Dendritic cell treated with granulocyte-macrophage colony-stimulating factor and Interleukin-4, amounts not matched to agents 40 ng/mL and 50 ng/mL, for 4 days (primary cell): ENCODE measurements around the gene LRCOL1.

ENCODE experiments used
- H3K27ac Mint-ChIP-seq: one replicate; pipeline ENCODE4 v1.8.0; 2022; ENCODE audit warnings: mild to moderate bottlenecking, mixed read lengths
- H3K27me3 Mint-ChIP-seq: one replicate; pipeline ENCODE4 v1.8.0; 2022; ENCODE audit warnings: mild to moderate bottlenecking, mixed read lengths
- H3K36me3 Mint-ChIP-seq: one replicate; pipeline ENCODE4 v1.8.0; 2022; ENCODE audit warnings: low read depth, mixed read lengths
- H3K4me1 Mint-ChIP-seq: one replicate; pipeline ENCODE4 v1.8.0; 2022; ENCODE audit warnings: low read depth, mixed read lengths
- H3K4me3 Mint-ChIP-seq: one replicate; pipeline ENCODE4 v1.8.0; 2022; ENCODE audit warnings: mild to moderate bottlenecking, moderate library complexity, mixed read lengths
- H3K9me3 Mint-ChIP-seq: one replicate; pipeline ENCODE4 v1.8.0; 2022; ENCODE audit warnings: mixed read lengths
- intact Hi-C: fragments of 100-400 bp; cut with micrococcal nuclease; formaldehyde crosslinking; loops from one replicate; pipeline ENCODE4 v1.15.0; 2022

LRCOL1 gene

DNA sequence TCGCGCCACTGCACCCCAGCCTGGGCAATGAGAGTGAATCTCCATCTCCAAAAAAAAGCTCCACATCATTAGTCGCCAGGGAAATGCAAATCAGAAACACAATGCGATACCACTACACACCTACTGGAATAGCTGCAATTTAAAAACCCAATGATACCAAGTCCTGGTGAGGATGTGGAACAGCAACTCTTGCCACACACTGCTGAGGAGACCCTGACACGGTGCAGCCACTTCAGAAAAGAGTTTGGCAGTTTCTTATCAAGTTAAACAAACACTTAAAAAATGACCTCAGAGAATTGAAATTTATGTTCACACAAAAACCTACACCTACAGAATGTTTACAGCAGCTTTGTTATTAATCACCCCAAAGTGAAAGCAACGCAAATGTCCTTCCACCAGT lies 20.3 kb upstream of the LRCOL1 start:
- intact Hi-C loops, result no loop called here
- Mint-ChIP-seq H3K36me3 (peaks cover 81% of the 10 kb centered on the region), H3K4me1 (no peaks in the 10 kb centered on the region), H3K4me3 (no peak overlapping the region), H3K27ac (no peak overlapping the region), H3K27me3 (no peaks in the 10 kb centered on the region), H3K9me3 (no peaks in the 10 kb centered on the region)

DNA sequence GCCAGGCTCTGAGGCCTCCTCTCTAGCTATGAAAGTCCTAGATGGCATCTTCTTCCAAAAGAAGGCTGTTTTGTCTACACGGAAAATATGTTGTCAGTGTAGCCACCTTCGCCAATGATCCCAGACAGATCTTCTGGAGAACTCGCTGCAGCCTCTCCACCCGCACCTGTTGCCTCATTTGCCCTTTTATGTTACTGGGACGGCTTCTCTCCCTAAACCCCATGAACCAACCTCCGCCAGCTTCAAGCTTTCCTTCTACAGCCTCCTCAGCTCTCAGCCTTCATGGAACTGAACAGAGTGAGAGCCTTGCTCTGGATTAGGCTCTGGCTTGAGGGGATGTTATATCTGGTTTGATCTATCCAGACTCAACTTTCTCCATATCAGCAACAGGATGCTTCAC lies 18.9 kb upstream of the LRCOL1 start:
- Mint-ChIP-seq H3K27me3 (no peaks in the 10 kb centered on the region), H3K36me3 (peaks cover 81% of the 10 kb centered on the region), H3K9me3 (no peaks in the 10 kb centered on the region), H3K4me3 (no peak overlapping the region), H3K27ac (no peak overlapping the region), H3K4me1 (no peaks in the 10 kb centered on the region)
- intact Hi-C loops, result no loop called here

DNA sequence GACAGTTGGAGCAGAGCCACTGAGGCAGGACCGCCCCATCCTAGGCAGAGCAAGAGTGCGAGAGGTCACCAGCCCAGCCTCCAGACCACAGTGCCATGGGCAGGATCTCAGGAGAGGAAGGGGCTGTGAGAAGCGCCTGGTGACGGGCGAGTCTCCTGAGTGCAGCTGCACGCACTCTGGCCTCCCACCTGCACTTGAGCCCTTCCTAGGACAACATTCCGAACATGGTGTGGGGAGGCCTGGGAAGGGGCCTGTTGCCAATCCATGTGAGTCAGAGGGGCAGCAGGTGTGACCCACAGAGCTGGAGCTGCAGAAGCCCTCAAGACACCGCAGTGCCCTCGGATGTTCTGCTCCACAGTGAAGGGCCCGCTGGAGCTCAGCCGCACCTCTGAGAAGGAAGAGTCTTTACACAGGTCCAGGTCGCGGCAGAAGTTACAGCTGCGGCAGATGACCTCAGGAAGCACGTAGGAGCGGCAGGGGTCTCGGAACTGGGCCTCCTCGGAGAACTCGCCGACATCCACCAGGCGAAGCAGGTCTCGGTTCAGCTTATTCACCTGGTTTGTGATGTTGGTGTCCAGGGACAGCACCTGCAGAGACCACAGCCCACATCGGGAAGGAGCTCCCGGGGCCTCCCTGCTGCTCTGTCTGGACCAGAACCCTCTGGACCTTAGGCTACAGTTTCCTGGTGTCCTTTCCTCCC lies 15.5 kb upstream of the LRCOL1 start:
- peaks cover 10% of the 10 kb centered on the region for H3K27me3 Mint-ChIP-seq
- intact Hi-C loops, result no loop called here

DNA sequence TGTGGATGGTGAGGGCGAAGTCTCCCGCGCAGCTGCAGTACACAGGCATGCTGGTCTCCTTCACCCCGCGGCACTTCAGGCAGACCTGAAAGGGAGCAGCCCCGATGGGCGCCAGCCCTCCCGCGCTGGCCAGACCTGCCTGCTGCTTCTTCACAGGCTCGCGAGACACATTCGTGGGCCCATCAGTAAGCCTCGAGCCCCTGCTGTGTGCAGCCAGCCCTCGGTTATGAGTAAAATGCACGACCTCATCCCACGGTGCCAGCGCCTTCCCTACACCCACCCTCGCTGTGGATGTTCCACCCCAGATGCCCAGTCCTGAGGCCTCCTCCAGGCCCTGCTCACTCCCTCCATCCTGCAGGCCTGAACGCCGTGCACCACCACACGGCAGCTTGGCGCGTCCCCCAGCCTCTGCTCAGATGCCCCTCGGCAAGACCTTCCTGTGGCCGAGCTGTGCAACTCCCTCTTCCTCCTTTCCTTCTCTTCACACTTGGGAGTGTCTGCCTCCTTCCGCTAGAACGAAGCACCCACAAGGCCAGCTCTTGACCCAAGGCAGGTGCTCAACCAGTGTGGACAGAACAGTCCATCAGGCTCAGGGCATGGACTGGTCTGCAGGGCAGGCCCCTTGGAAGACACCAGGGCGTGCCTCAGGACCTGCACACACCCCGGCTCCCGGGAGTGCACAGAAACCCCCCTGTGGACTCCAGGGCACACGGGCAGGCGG lies 14.7 kb upstream of the LRCOL1 start:
- peaks cover 43% of the 10 kb centered on the region for H3K36me3 Mint-ChIP-seq
- H3K27ac Mint-ChIP-seq, result no peak overlapping the region
- H3K4me1 Mint-ChIP-seq, result peaks cover 6% of the 10 kb centered on the region
- peaks cover 18% of the 10 kb centered on the region for H3K27me3 Mint-ChIP-seq
- intact Hi-C loops, result no loop called here
- H3K9me3 Mint-ChIP-seq, result no peaks in the 10 kb centered on the region
- H3K4me3 Mint-ChIP-seq, result no peak overlapping the region

More for the DNA sequence above, 15.5 kb upstream of the LRCOL1 start:
- no peaks in the 10 kb centered on the region for H3K9me3 Mint-ChIP-seq
- H3K4me1 Mint-ChIP-seq, result peaks cover 6% of the 10 kb centered on the region
- H3K36me3 Mint-ChIP-seq, result peaks cover 52% of the 10 kb centered on the region
- H3K27ac Mint-ChIP-seq, result no peak overlapping the region
- H3K4me3 Mint-ChIP-seq, result no peak overlapping the region

DNA sequence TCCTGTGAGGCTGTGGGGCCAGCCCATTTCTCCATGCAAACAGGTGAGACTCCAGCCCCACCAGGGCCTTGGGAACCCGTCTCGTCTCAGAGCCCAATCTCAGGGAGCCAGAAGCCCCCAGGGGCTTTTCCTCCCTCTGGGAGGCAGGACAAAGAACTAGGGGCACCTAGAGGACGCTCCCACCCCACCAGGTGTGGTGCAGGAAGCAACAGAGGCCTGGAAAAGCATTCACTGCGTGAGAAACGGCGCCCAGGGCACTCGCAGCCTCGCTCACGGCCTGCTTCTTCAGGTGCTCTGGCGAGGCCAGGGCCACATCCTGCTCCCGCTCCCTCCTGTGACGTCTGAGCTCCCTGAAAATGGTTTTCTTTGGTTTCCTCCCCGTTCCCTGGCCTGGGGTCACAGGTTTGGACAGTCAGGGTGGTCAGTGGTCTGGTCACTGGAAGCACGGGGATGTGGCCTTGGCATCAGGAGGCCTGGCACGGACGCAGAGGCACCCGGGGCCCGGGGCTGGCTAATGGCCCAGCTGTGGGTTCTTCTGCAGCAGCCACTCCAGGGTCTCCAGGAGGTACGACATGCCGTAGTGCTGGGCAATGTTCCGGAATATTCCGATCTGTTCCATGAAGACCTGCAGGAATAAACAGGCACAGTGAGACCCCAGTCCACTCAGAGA lies 13.9 kb upstream of the LRCOL1 start:
- intact Hi-C loops, result no loop called here
- Mint-ChIP-seq H3K4me3 (no peak overlapping the region), H3K27ac (no peak overlapping the region), H3K4me1 (peaks cover 6% of the 10 kb centered on the region), H3K36me3 (peaks cover 36% of the 10 kb centered on the region), H3K9me3 (no peaks in the 10 kb centered on the region), H3K27me3 (peaks cover 26% of the 10 kb centered on the region)

DNA sequence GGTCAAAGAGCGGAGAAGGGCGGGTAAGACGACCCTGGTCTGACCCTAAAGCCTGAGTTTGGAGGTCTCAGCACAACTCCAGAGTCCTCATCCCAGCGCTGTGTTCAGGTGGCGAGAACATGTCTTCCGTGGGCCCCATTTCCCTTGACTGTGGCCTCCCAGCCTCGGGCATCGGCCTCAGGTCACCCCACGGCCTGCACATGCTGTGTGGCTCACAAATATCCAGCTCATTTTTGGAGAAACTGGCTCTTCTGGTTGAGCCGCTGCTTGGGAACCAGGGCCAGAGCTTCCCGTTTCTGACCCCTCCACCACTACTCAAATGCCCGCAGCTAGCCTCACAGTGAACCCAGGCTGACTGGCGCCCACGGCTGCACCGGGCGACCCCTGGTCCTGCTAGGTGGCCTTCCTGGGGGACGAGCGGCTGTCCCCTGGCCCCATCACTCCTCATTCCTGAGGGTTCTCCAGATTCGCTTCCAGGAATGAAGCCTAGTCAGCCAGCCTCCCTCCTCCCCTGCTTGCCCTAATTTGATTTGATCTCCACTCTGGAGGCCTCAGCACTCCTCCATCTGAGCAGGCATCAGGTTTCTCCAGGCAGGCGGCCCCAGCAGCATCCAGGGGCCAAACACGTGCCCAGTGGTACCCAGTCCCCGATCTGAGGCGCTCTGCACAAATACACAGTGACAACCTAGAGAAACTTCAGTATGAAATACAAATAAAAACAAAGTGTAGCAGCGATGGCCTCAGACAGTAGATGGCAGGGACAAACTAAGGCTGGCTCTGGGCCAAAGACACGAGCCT lies 12.9 kb upstream of the LRCOL1 start:
- Mint-ChIP-seq H3K9me3 (no peaks in the 10 kb centered on the region), H3K4me3 (no peak overlapping the region), H3K27ac (no peak overlapping the region), H3K36me3 (peaks cover 27% of the 10 kb centered on the region), H3K4me1 (peaks cover 6% of the 10 kb centered on the region), H3K27me3 (peaks cover 28% of the 10 kb centered on the region)
- intact Hi-C loops, result no loop called here

DNA sequence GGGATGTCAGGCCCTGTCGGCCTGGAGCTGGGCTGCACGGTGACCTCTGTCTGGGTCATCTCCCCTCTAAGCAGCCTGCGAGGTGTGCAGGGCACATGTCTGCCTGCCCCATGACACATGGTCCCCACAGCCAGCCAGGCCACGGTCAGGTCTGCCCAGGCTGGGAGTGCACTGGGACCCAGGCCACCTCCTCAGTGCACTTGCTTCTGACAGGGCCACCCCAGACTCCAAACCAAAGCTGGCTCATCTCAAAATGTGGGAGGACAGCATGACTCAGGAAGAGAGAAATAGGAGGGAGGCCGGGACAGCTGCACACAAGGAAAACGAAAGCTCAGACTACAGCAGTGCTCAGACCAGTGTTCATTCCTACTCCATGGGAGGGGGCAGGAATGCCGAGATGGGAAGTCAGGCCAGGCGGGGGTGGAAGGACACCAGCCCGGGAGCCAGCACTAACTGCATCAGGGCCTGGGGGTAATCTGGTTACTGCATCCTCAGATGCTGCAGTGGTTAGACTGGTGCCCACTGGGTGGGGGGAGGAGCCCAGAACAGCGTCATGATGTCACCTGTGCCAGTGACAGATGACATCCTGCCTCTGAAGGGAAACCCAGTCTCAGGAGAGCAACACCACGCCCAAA lies 12.2 kb upstream of the LRCOL1 start:
- H3K4me3 Mint-ChIP-seq, result no peak overlapping the region
- peaks cover 30% of the 10 kb centered on the region for H3K36me3 Mint-ChIP-seq
- intact Hi-C loops, result no loop called here
- H3K4me1 Mint-ChIP-seq, result peaks cover 6% of the 10 kb centered on the region
- no peak overlapping the region for H3K27ac Mint-ChIP-seq
- peaks cover 6% of the 10 kb centered on the region for H3K9me3 Mint-ChIP-seq
- H3K27me3 Mint-ChIP-seq, result peaks cover 35% of the 10 kb centered on the region

DNA sequence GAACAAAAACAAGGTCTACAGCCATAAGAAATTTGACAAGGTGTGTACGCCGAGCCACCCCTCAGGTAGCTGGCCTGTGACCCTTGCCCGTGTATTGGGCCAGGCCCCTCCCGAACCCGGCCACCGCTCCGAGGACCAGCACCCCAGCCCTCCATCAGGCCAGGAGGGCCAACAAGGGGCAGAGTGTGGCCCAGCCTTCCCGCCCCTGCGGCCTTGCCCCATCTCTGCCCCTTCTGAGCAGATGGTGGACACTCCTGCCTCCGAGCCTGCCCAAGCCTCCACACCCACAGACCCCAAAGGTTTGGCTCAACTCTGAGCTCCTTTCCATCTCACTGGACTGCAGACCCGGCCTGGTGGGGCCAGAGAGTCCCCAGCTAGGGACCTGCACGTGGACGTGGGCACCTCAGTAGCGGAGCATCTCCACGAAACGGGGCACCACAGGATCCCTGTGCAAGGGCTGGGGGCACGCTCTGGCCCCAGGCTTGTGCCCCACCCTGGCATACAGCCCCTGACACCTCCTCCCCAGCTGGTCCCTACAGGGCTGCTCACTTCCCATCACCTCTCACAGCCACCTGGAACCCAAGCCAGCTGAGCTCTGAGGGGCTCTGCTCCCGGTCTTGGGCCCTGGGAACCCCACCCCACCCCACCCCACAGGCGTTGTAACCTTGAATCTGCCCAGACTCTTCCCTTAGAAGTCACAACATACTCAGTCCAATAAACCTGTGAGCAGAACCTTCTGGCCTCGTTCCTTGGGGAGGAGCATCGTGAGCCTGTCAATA lies 11.5 kb upstream of the LRCOL1 start:
- H3K4me1 Mint-ChIP-seq, result peaks cover 6% of the 10 kb centered on the region
- no peak overlapping the region for H3K4me3 Mint-ChIP-seq
- H3K27me3 Mint-ChIP-seq, result peaks cover 40% of the 10 kb centered on the region
- H3K36me3 Mint-ChIP-seq, result peaks cover 31% of the 10 kb centered on the region
- intact Hi-C loops, result no loop called here
- H3K9me3 Mint-ChIP-seq, result peaks cover 13% of the 10 kb centered on the region
- H3K27ac Mint-ChIP-seq, result no peak overlapping the region

DNA sequence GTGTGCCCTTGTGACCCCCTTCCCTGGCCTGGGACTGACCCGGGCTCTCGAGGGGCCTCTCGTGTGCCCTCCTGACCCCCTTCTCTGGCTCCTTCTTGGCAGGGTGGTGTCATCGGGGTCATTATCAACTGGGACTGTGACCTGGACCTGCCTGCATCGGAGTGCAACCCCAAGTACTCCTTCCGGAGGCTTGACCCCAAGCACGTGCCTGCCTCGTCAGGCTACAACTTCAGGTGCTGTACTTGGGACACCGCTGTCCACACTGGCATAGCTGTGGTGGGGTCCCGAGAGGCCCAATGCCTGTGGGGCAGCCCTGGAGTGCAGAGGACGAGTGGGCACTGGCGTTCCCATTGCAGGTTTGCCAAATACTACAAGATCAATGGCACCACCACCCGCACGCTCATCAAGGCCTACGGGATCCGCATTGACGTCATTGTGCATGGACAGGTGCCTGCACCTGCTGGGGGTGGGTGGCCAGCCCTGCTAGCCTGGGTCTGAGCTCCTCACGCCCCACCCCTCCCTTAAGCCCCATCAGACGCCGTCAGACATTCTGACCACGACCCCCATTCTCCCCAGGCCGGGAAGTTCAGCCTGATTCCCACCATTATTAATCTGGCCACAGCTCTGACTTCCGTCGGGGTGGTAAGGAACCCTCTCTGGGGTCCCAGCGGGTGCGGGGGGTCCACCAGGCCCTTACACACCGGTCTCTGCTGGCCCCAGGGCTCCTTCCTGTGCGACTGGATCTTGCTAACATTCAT lies 10.7 kb upstream of the LRCOL1 start:
- peaks cover 48% of the 10 kb centered on the region for H3K27me3 Mint-ChIP-seq
- peaks cover 6% of the 10 kb centered on the region for H3K4me1 Mint-ChIP-seq
- no peak overlapping the region for H3K4me3 Mint-ChIP-seq
- H3K36me3 Mint-ChIP-seq, result peaks cover 26% of the 10 kb centered on the region
- no peak overlapping the region for H3K27ac Mint-ChIP-seq
- intact Hi-C loops, result no loop called here
- H3K9me3 Mint-ChIP-seq, result peaks cover 20% of the 10 kb centered on the region

DNA sequence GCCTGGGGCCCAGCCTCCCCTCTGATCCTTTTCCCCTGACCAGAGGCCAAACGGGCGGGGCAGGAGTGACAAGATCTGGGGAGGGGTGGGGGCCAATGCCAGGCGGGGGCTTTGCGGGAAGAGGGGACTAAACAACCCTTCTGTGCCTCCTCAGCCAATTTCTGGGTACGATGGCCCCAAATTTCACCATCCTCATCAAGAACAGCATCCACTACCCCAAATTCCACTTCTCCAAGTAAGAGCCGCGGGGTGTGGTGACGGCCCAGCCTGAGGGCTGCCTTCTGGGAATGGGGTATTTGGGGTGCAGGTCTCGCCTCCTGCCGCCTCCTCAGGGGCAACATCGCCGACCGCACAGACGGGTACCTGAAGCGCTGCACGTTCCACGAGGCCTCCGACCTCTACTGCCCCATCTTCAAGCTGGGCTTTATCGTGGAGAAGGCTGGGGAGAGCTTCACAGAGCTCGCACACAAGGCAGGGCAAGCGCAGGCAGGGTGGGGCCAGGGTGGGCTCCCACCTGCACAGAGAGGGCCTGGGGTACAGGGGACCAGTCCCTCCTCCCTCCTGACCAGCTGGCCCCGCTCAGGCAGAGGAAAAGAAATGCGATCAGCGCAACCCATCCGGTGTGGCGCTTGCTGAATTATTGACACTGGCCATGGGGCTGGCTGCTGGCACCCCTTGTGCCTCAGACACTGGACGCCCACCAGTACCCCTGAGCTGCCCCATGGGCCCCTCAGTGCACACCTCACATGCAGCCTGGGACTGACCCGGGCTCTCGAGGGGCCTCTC lies 9.9 kb upstream of the LRCOL1 start:
- intact Hi-C loops, result no loop called here
- H3K4me1 Mint-ChIP-seq, result peaks cover 6% of the 10 kb centered on the region
- peaks cover 19% of the 10 kb centered on the region for H3K36me3 Mint-ChIP-seq
- H3K27me3 Mint-ChIP-seq, result peaks cover 56% of the 10 kb centered on the region
- no peak overlapping the region for H3K4me3 Mint-ChIP-seq
- H3K9me3 Mint-ChIP-seq, result peaks cover 20% of the 10 kb centered on the region
- H3K27ac Mint-ChIP-seq, result no peak overlapping the region

DNA sequence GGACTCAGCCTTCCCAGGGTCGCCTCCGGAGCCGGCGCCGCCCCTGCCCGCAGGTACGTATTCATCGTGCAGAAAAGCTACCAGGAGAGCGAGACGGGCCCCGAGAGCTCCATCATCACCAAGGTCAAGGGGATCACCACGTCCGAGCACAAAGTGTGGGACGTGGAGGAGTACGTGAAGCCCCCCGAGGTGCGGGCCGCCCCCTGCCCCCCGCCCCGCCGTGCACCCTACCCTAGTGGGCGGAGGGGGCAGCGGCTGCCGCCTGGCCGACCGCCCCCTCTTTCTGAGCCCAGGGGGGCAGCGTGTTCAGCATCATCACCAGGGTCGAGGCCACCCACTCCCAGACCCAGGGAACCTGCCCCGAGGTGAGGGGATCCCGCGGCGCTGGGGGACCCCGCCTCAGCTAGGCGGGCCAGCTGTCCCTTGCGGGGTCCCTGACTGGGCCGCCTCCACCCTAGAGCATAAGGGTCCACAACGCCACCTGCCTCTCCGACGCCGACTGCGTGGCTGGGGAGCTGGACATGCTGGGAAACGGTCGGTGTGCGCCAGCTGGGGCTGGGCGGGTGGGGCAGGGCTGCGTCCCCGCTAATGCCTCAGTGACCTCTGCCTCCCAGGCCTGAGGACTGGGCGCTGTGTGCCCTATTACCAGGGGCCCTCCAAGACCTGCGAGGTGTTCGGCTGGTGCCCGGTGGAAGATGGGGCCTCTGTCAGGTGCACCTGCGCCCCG lies 9.2 kb upstream of the LRCOL1 start:
- intact Hi-C loops, result no loop called here
- Mint-ChIP-seq H3K27me3 (peaks cover 63% of the 10 kb centered on the region), H3K36me3 (peaks cover 11% of the 10 kb centered on the region), H3K4me3 (no peak overlapping the region), H3K4me1 (peaks cover 11% of the 10 kb centered on the region), H3K27ac (no peak overlapping the region), H3K9me3 (peaks cover 20% of the 10 kb centered on the region)
